Psoas muscle (tissue), 8 donors: ENCODE results near the gene ATP9A. TPM values are rescaled to one million over a fixed set of nuclear protein-coding genes. Genes with fewer than 3 reads are reported as not detected.
A peak's percentile ranks its signal among the peaks of the same experiment; 100 is the strongest.
"Not testable (repeated sequence)": the region's sequence is repeated elsewhere in the genome, so short reads cannot be mapped to it uniquely, and the experiment has no call there.

Experiments
- ATAC-seq, 4 donors: fragments of 200-7000 bp; cut with Tn5 transposase; one replicate each; pipeline ENCODE4 v1.9.1; 2020; ENCODE audit warnings: moderate library complexity in 3 of 4, mild to moderate bottlenecking in 2 of 4
- DNase-seq, 2 donors: peaks; one replicate each; pipeline ENCODE4 v3.0.0-alpha.2; 2020
- H3K27ac ChIP-seq: fragments of 200-600 bp; one replicate; pipeline ENCODE4 v1.8.0; 2022
- H3K27me3 ChIP-seq, 3 donors: fragments of 200-600 bp in 1 of 3; one replicate each; pipeline versions ENCODE4 v1.6.1 to v1.8.0; 2013 to 2022; ENCODE audit warnings: low read length in 2 of 3, mild to moderate bottlenecking in 2 of 3, moderate library complexity in 1 of 3; ENCODE audit not compliant: insufficient read depth in 3 of 3
- H3K36me3 ChIP-seq, 2 donors: fragments of 200-600 bp in 1 of 2; one replicate each; pipeline versions ENCODE4 v1.6.1 to v1.8.0; 2013 to 2022; ENCODE audit warnings: low read depth in 1 of 2, mild to moderate bottlenecking in 1 of 2, moderate library complexity in 1 of 2; ENCODE audit not compliant: insufficient read depth in 1 of 2
- H3K4me1 ChIP-seq: fragments of 200-600 bp; one replicate; pipeline ENCODE4 v1.8.0; 2022
- H3K4me3 ChIP-seq: fragments of 200-600 bp; one replicate; pipeline ENCODE4 v1.8.0; 2022; ENCODE audit warnings: mild to moderate bottlenecking
- H3K9me3 ChIP-seq: fragments of 200-600 bp; one replicate; pipeline ENCODE4 v1.8.0; 2022
- CTCF ChIP-seq: fragments of 200-600 bp; IDR thresholded peaks from one replicate; pipeline ENCODE4 v1.8.0; 2022; ENCODE audit warnings: antibody characterized with exemption
- WGBS, 3 donors: extraction: QIAGEN DNeasy Blood & Tissue Kit; methylation state at CpG; one replicate each; pipeline versions ENCODE4 v1.1.6 to v1.1.7; 2013; 5-methylcytosine and 5-hydroxymethylcytosine counted together
- intact Hi-C, 2 donors: fragments of 100-400 bp; cut with DNase I; formaldehyde crosslinking; loops; one replicate each; pipeline versions ENCODE4 v1.11.0 to v1.14.2; 2022
- long read RNA-seq, 2 donors: library from polyadenylated mRNA; unstranded; transcript quantifications; one replicate each; pipeline ENCODE4 v2.0.0, GENCODE V29; 2021
- polyA plus RNA-seq, 3 donors: library from polyadenylated mRNA; stranded (reverse); fragments of 200-250 nt; gene quantifications; one replicate each; pipeline ENCODE4 v1.2.3, GENCODE V29; 2013
- total RNA-seq, 4 donors: library from RNA; stranded (reverse); fragmentation: NEBNext Ultra II Directional in 2 of 4; extraction: Animal tissue kit (Norgen Biotek cat#: 25700) in 2 of 4; gene quantifications; one replicate each; pipeline versions ENCODE4 v1.2.1 to v1.2.4, GENCODE V29; 2021 to 2023
- donor health status: healthy with polysubstance abuse.
- donor health status: DM: no; HTN: no; CAD: no; lungs with moderate emphysema.
- donor health status: Bipolar disorder and iron deficiency.
- donor health status: healthy.
- donor health status: DM: yes; HTN: yes; CAD: no.
- donor health status: DM: no; HTN: no; CAD: no.
- donor health status: DM: no; HTN: no; CAD: no.
- donor health status: DM: yes; HTN: yes; CAD: no.

The ATP9A gene
- 10 to 100 TPM; 17.2 to 42.3 (median 26.7) TPM for total RNA-seq
- 10 to 100 TPM in 1 of 3 donors, 1 to 10 TPM in 2; 1.8 to 16.2 (median 3.2) TPM for polyA plus RNA-seq
- long read RNA-seq, donor 1, full-length matches to known transcripts = 2 of 7 reads
- long read RNA-seq, donor 1, partial matches to known transcripts = 2 of 7 reads
- long read RNA-seq, donor 1, other reads (novel, unspliced or antisense) = 3 of 7 reads
- long read RNA-seq, donor 2, full-length matches to known transcripts = 2 of 8 reads
- long read RNA-seq, donor 2, partial matches to known transcripts = 3 of 8 reads
- long read RNA-seq, donor 2, other reads (novel, unspliced or antisense) = 3 of 8 reads

GRCh38 chr20:51767867-51768758 lies at the start of gene ATP9A:
Gene ATP9A (minus strand): TSS chr20:51768390. CDS start chr20:51768369, 21 bp downstream.
- H3K4me1 ChIP-seq = no peaks in the 10 kb centered on the region
- intact Hi-C loops = no loop called here
- 0 to 1% (median 1%) methylated on average over 19 to 130 of the region's 131 CpGs for WGBS, 3 donors
- no peaks in the 10 kb centered on the region for H3K27me3 ChIP-seq
- peak within 1 kb of the TSS; percentile 73 for H3K4me3 ChIP-seq
- ATAC-seq (peak; percentile 28 to 76 (median 59)), DNase-seq (peak; percentile 43 to 51)
- no peaks in the 10 kb centered on the region for H3K9me3 ChIP-seq
- no peaks in the 10 kb centered on the region for H3K36me3 ChIP-seq
- H3K27ac ChIP-seq = peak within 1 kb of the TSS; percentile 58
- TF ChIP-seq CTCF = no peak

- intact Hi-C loops, H3K27me3 ChIP-seq, H3K36me3 ChIP-seq, ATAC-seq, DNase-seq, H3K9me3 ChIP-seq, H3K27ac ChIP-seq, H3K4me1 ChIP-seq, H3K4me3 ChIP-seq: not testable (repeated sequence)
- WGBS, 3 donors = 76 to 88% (median 79%) methylated on average over 8 of the region's 8 CpGs
Measured at GRCh38 chr20:51816856-51817255, 48.7 kb upstream of the ATP9A start.

- no peak for ATAC-seq
- H3K4me3 ChIP-seq = no peak overlapping the region
- no peak overlapping the region for H3K27ac ChIP-seq
- DNase-seq = no peak
- WGBS, 3 donors = 57 to 60% (median 60%) methylated on average over 5 of the region's 5 CpGs
- no peaks in the 10 kb centered on the region for H3K9me3 ChIP-seq
- no peak for TF ChIP-seq CTCF
- intact Hi-C loops = no loop called here
- no peaks in the 10 kb centered on the region for H3K4me1 ChIP-seq
- H3K27me3 ChIP-seq = peaks cover 0 to 2% (median 1%) of the 10 kb centered on the region in 3 donors
- no peaks in the 10 kb centered on the region for H3K36me3 ChIP-seq
Measured at GRCh38 chr20:51815383-51816076, 47.3 kb upstream of the ATP9A start.

- Histone ChIP-seq H3K27me3 (no peaks in the 10 kb centered on the region), H3K27ac (no peak overlapping the region), H3K9me3 (no peaks in the 10 kb centered on the region), H3K4me3 (no peak overlapping the region), H3K4me1 (no peaks in the 10 kb centered on the region), H3K36me3 (no peaks in the 10 kb centered on the region)
- TF ChIP-seq CTCF = no peak
- DNase-seq (no peak), ATAC-seq (no peak)
- WGBS, 3 donors = 78 to 86% (median 80%) methylated on average over 4 of the region's 4 CpGs
- intact Hi-C loops = no loop called here
Measured at GRCh38 chr20:51812861-51813260, 44.7 kb upstream of the ATP9A start.
